Hepatocyte (in vitro differentiated cells): ENCODE measurements around the gene NR6A1.

Source experiments
- CTCF ChIP-seq: fragments of 200-600 bp; sonication (generic); IDR thresholded peaks from 2 replicates; pipeline ENCODE4 v1.5.1; 2016; ENCODE audit warnings: antibody characterized with exemption, mild to moderate bottlenecking; ENCODE audit not compliant: poor library complexity
- EZH2 ChIP-seq: fragments of 200-600 bp; sonication (generic); IDR thresholded peaks from 2 replicates; pipeline ENCODE4 v1.6.1; 2016; ENCODE audit warnings: antibody characterized with exemption, mild to moderate bottlenecking, borderline replicate concordance

- TF ChIP-seq EZH2 (no peak), CTCF (no peak)
Measured at GRCh38 chr9:124526174-124526573, 244.9 kb downstream of the NR6A1 start.
